Measurements from ENCODE around the gene GPC1. TPM values are rescaled to one million over a fixed set of nuclear protein-coding genes. Genes with fewer than 3 reads are reported as not detected.

Gene GPC1
- total RNA-seq, 2 experiments from 2014 or later = 0.83 to 1.2 TPM

DNA sequence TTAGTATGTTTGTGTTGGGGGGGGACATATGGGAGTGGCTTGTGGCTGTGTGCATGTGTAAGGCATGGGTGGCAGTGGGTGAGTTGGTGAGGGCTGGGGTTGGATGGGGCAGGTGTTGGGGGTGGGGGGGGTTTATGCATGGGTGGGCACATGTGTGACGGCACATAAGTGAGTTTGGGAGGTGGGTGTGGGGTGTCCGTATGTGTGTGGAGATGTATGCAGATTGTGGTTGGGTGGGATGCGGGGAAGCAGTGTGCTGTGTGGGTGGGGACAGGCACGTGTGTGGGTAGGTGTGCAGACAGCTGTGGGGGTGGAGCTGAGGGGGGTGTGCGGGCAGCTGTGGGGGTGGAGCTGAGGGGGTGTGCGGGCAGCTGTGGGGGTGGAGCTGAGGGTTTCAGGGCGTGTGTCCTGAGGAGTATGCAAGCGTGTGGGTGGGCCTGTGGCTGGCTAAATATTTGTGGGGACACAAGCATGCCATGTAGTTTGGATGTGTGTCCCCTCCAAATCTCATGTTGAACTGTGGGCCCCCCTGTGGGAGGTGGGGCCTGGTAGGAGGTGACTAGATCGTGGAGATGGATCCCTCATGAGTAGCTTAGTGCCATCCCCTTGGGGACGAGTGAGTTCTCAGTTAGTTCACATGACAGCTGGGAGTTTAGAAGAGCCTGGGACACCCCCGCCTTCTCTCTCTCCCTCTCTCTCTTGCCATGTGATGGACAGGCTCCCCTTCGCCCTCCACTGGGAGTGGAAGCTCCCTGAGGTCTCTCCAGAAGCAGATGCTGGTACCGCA lies 62.9 kb downstream of the GPC1 start:
- Mint-ChIP-seq H3K4me1 (ENCODE audit: low read depth) (no peaks in the 10 kb centered on the region), H3K9me3 (no peaks in the 10 kb centered on the region), H3K27me3 (no peaks in the 10 kb centered on the region), H3K36me3 (ENCODE audit: low read depth) (peaks cover 37% of the 10 kb centered on the region), H3K27ac (no peak overlapping the region), H3K4me3 (no peak overlapping the region)
- ChIA-PET CTCF (no interaction called here), POLR2A (no interaction called here)
- TF ChIP-seq, protein P1, sequence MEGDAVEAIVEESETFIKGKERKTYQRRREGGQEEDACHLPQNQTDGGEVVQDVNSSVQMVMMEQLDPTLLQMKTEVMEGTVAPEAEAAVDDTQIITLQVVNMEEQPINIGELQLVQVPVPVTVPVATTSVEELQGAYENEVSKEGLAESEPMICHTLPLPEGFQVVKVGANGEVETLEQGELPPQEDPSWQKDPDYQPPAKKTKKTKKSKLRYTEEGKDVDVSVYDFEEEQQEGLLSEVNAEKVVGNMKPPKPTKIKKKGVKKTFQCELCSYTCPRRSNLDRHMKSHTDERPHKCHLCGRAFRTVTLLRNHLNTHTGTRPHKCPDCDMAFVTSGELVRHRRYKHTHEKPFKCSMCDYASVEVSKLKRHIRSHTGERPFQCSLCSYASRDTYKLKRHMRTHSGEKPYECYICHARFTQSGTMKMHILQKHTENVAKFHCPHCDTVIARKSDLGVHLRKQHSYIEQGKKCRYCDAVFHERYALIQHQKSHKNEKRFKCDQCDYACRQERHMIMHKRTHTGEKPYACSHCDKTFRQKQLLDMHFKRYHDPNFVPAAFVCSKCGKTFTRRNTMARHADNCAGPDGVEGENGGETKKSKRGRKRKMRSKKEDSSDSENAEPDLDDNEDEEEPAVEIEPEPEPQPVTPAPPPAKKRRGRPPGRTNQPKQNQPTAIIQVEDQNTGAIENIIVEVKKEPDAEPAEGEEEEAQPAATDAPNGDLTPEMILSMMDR (IDR thresholded peaks at IDR 0.05) = no peak
- intact Hi-C loops (cut with micrococcal nuclease) = no loop called here
- ATAC-seq (no peak), DNase-seq (no peak)

DNA sequence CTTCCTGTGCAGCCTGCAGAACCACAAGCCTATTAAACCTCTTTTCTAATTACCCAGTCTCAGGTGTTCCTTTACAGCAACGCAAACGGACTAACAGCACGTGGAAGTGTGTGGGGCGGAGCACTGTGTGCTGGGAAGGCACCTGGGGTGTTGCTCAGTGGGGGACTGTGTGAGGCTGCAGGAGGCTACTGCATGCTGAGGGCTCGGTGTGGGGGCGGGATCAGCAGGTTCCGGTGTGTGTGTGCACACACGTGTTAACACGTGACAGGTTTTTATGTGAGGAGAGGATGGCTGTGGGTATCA lies 63.4 kb downstream of the GPC1 start:
- H3K9me3 Mint-ChIP-seq = no peaks in the 10 kb centered on the region
- POLR2A ChIA-PET = no interaction called here
- CTCF ChIA-PET = no interaction called here
- intact Hi-C loops (cut with micrococcal nuclease) = no loop called here
- TF ChIP-seq, protein P1 (IDR thresholded peaks at IDR 0.05) = no peak
- ATAC-seq = no peak
- H3K27ac Mint-ChIP-seq = no peak overlapping the region
- no peak overlapping the region for H3K4me3 Mint-ChIP-seq
- H3K4me1 Mint-ChIP-seq (ENCODE audit: low read depth) = no peaks in the 10 kb centered on the region
- H3K36me3 Mint-ChIP-seq (ENCODE audit: low read depth) = peaks cover 32% of the 10 kb centered on the region
- H3K27me3 Mint-ChIP-seq = no peaks in the 10 kb centered on the region
- no peak for DNase-seq

DNA sequence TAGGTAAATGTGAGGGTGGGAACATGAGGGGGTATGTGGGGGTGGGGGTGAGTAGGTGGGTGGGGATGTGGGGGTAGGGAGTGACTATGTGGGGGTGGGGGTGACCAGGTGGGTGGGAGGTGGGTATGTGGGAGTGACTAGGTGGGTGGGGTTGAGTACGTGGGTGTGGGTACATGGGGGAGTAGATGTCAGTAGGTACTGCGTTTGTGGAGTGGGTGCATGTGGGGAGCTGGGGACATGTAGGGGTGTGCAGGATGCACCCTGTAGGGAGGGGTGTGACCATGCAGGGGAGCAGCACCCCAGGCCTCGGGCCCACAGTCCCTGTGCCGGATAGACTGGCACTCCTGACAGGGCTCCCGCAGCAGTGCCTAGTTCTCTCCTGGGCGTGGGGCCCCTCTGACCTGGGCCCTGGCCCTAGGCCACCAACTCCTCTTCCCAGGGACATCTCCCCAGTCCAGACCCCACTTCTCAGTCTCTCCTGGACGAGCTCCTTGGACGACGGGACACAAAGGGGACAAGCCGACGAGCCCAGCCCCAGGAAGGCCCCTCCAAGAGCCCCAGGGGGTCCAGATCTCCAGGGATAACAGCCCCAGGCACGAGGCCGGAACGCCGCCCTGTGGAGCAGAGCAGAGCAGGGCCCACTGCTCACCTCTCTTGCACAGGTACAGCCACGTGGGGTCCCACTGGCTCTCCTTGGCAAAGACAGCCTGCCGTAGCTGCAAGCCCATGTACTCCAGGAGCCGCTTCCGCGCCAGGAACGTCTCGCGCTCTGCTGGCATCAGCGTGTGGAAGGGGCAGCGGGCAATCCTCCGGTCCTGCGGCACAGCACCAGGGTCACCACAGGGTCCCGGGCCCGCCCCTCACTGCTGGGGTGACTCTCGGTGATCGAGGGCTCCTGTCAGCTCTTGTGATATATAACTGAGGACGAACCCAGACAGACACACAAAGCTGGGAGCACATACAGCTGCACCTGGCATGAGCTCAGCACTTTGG lies 64.1 kb downstream of the GPC1 start:
- TF ChIP-seq, protein P1 (IDR thresholded peaks at IDR 0.05) = no peak
- ATAC-seq = no peak
- no peaks in the 10 kb centered on the region for H3K4me1 Mint-ChIP-seq (ENCODE audit: low read depth)
- peaks cover 28% of the 10 kb centered on the region for H3K36me3 Mint-ChIP-seq (ENCODE audit: low read depth)
- ChIA-PET CTCF (interaction anchor here (1.2 kb wide), 1 partner anchor 14 kb away, joined by 3 read pairs; no protein-coding TSS in a partner anchor), POLR2A (no interaction called here)
- no peaks in the 10 kb centered on the region for H3K27me3 Mint-ChIP-seq
- no peaks in the 10 kb centered on the region for H3K9me3 Mint-ChIP-seq
- H3K27ac Mint-ChIP-seq = no peak overlapping the region
- intact Hi-C loops (cut with micrococcal nuclease) = no loop called here
- H3K4me3 Mint-ChIP-seq = no peak overlapping the region
- no peak for DNase-seq

DNA sequence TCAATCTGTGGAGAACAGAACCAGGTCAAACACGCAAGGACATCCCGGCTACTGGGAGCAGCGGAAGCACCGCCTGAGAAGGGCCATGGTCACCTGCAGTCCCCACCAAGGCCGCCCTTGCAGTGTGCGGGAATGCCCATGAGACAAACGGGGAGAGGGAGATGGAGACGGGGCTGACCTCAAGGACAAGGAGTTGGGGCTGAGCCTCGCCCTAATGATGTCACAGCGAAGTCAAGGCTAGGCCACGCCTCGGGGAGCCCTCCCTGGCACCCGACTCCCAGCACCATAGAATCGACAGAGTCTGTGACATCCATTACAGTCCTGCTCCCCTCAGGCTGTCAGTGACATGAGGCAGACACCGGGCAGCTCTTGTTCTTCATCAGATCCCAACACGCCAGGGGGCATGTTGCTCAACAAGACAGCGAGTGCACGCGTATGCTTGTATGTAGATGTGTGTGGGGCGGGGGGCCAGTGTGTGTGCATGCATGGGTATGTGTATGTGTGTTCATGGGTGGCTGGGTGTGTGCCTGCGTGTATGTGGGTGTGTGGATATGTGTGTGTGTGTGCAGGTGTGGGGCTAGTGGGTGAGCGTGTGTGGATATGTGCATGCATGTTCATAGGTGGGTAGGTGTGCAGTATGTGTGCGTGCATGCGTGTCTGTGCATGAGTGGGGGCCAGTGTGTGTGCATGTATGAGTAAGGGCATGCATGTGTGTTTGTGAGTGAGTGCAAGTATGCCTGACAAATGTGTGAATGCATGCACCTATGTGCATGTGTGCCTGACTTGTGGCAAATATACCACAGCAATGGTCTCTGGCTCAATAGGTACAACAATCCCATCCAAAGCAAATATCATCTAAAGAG lies 65.3 kb downstream of the GPC1 start:
- no peak for DNase-seq
- Mint-ChIP-seq H3K27ac (no peak overlapping the region), H3K4me1 (ENCODE audit: low read depth) (no peaks in the 10 kb centered on the region), H3K9me3 (no peaks in the 10 kb centered on the region), H3K27me3 (no peaks in the 10 kb centered on the region), H3K36me3 (ENCODE audit: low read depth) (peaks cover 24% of the 10 kb centered on the region), H3K4me3 (no peak overlapping the region)
- ChIA-PET CTCF (no interaction called here), POLR2A (no interaction called here)
- intact Hi-C loops (cut with micrococcal nuclease) = no loop called here
- TF ChIP-seq, protein P1 (IDR thresholded peaks at IDR 0.05) = no peak
- ATAC-seq = no peak

All from activated CD8-positive, alpha-beta T cell treated with anti-CD3 and anti-CD28 coated beads for 36 hours (primary cell).